ENCODE results near the gene PRR20G.

The PRR20G gene

DNA sequence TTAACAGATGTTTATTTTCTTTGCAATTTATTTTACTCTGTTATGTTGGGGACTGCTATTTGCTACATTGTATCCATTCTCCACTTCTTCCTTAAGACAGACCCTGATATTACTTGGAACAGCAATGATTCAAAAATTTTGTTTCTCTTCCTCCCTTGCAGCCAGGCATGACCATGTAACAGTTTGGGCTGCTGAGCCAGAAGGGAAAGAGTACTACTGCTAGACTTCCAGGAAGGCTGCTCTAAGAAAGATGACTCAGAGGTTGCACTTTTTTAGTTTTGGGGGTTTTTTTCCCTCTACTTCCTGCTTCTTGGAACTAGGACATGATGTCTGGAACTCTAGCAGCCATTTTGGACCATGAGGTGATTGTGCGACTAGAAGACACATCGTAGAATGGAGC, 10.3 kb downstream of the PRR20G start:
- Histone ChIP-seq H3K4me1 (ENCODE audit: control insufficient read depth in 1 of 2, insufficient read depth in 1 of 2, low read depth in 1 of 2, low read length in 1 of 2) (no peaks in the 10 kb centered on the region), H3K4me3 (ENCODE audit: low read depth in 1 of 2, low read length in 1 of 2) (no peak overlapping the region), H3K27ac (no peak overlapping the region), H3K36me3 (no peaks in the 10 kb centered on the region), H3K27me3 (no peaks in the 10 kb centered on the region), H3K9me3 (no peaks in the 10 kb centered on the region)
- TF ChIP-seq, protein P1, sequence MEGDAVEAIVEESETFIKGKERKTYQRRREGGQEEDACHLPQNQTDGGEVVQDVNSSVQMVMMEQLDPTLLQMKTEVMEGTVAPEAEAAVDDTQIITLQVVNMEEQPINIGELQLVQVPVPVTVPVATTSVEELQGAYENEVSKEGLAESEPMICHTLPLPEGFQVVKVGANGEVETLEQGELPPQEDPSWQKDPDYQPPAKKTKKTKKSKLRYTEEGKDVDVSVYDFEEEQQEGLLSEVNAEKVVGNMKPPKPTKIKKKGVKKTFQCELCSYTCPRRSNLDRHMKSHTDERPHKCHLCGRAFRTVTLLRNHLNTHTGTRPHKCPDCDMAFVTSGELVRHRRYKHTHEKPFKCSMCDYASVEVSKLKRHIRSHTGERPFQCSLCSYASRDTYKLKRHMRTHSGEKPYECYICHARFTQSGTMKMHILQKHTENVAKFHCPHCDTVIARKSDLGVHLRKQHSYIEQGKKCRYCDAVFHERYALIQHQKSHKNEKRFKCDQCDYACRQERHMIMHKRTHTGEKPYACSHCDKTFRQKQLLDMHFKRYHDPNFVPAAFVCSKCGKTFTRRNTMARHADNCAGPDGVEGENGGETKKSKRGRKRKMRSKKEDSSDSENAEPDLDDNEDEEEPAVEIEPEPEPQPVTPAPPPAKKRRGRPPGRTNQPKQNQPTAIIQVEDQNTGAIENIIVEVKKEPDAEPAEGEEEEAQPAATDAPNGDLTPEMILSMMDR (IDR thresholded peaks at IDR 0.05): no peak

DNA sequence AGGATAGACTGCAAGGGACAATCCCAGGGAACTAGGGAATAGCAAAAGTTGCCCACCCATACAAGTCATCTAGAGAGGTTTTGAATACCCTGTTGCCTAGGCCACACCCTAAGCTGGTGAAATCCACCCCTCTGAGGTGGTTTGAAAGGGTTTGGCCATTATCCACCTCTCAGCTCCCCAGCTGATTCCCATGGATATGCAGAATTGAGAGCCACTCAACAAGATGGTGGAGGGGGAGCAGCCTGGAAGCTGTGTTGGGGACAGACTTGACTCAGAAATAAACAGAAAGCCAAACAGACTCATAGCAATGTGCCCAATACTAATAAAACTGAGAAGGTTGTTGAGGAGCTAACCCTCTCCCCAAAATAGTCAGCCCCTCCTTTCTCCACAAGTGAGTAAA, 10.9 kb downstream of the PRR20G start:
- Histone ChIP-seq H3K27ac (no peak overlapping the region), H3K9me3 (no peaks in the 10 kb centered on the region), H3K4me1 (ENCODE audit: control insufficient read depth in 1 of 2, insufficient read depth in 1 of 2, low read depth in 1 of 2, low read length in 1 of 2) (no peaks in the 10 kb centered on the region), H3K36me3 (no peaks in the 10 kb centered on the region), H3K27me3 (no peaks in the 10 kb centered on the region), H3K4me3 (ENCODE audit: low read depth in 1 of 2, low read length in 1 of 2) (no peak overlapping the region)
- TF ChIP-seq, protein P1 (IDR thresholded peaks at IDR 0.05): no peak

DNA sequence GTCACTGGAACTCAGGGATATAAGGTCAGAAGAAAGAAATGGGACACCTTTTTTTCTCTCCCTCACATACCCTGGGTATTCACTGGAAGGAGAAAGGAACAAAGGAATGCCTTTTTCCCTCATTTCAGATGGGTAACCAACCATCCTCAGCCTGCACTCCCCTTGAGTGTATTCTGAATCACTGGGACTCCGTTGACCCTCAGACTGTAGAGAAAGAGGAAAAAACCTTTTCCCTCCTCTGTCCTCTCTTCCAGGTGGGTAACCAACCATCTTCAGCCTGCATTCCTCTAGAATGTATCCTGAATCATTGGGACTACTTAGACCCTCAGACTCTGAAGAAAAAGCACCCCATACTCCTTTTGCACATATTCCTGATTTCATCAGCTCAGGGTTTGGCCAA, 11.4 kb downstream of the PRR20G start:
- Histone ChIP-seq H3K4me1 (ENCODE audit: control insufficient read depth in 1 of 2, insufficient read depth in 1 of 2, low read depth in 1 of 2, low read length in 1 of 2) (no peaks in the 10 kb centered on the region), H3K27ac (no peak overlapping the region)
- TF ChIP-seq, protein P1 (IDR thresholded peaks at IDR 0.05): no peak

DNA sequence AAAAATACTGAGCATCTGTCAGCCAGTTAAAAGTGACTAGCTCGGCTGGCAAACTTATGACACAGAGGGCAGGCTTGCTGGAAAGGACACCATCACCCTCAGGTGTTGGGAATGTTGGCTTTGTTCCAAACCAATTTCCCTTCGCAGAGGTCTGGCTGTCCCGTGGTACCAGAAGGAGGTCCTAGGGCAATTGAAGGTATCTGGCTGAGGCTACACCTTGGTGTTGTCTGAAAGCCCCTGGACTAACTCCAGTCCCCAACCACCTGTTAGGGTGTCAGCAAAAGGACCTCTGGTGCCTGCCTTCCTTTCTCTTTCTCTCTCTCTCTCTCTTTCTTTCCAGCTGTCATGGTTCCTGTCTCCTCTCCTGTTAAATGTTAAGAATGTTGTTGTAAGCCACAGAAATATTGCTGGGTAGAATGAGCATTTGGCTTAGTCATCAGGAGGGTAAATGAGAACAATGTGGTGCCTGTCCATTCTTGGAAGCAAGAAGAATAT, 12.5 kb downstream of the PRR20G start:
- no peak overlapping the region for H3K4me3 ChIP-seq (ENCODE audit: low read depth in 1 of 2, low read length in 1 of 2)
- TF ChIP-seq, protein P1 (IDR thresholded peaks at IDR 0.05): no peak
- no peaks in the 10 kb centered on the region for H3K27me3 ChIP-seq
- H3K36me3 ChIP-seq: no peaks in the 10 kb centered on the region
- no peaks in the 10 kb centered on the region for H3K4me1 ChIP-seq (ENCODE audit: control insufficient read depth in 1 of 2, insufficient read depth in 1 of 2, low read depth in 1 of 2, low read length in 1 of 2)
- H3K27ac ChIP-seq: no peak overlapping the region
- H3K9me3 ChIP-seq: no peaks in the 10 kb centered on the region

More for the DNA sequence above, 11.4 kb downstream of the PRR20G start:
- H3K4me3 ChIP-seq (ENCODE audit: low read depth in 1 of 2, low read length in 1 of 2): no peak overlapping the region
- no peaks in the 10 kb centered on the region for H3K27me3 ChIP-seq
- H3K36me3 ChIP-seq: no peaks in the 10 kb centered on the region
- H3K9me3 ChIP-seq: no peaks in the 10 kb centered on the region

GRCh38 chr3:127274200-127274760, 13.6 kb downstream of the PRR20G start:
- TF ChIP-seq, protein P1 (IDR thresholded peaks at IDR 0.05): no peak
- Histone ChIP-seq H3K36me3 (no peaks in the 10 kb centered on the region), H3K4me3 (ENCODE audit: low read depth in 1 of 2, low read length in 1 of 2) (no peak overlapping the region), H3K9me3 (no peaks in the 10 kb centered on the region), H3K27me3 (no peaks in the 10 kb centered on the region), H3K4me1 (ENCODE audit: control insufficient read depth in 1 of 2, insufficient read depth in 1 of 2, low read depth in 1 of 2, low read length in 1 of 2) (no peaks in the 10 kb centered on the region), H3K27ac (no peak overlapping the region)

Data from neutrophil (primary cell).